GM12875 (cell line): ENCODE measurements around the gene PNMA8C.
"Not testable (repeated sequence)": the region's sequence is repeated elsewhere in the genome, so short reads cannot be mapped to it uniquely, and the experiment has no call there.

Source experiments
- H3K4me3 ChIP-seq: one replicate; pipeline ENCODE4 v1.5.1; 2011; ENCODE audit warnings: low read depth, low read length, control low read depth
- CTCF ChIP-seq: IDR thresholded peaks from 2 replicates; pipeline ENCODE4 v1.5.1; 2011; ENCODE audit warnings: low read depth, mild to moderate bottlenecking, control low read depth, inconsistent platforms, low read length, moderate library complexity, borderline replicate concordance; ENCODE audit not compliant: insufficient read depth

PNMA8C gene

DNA sequence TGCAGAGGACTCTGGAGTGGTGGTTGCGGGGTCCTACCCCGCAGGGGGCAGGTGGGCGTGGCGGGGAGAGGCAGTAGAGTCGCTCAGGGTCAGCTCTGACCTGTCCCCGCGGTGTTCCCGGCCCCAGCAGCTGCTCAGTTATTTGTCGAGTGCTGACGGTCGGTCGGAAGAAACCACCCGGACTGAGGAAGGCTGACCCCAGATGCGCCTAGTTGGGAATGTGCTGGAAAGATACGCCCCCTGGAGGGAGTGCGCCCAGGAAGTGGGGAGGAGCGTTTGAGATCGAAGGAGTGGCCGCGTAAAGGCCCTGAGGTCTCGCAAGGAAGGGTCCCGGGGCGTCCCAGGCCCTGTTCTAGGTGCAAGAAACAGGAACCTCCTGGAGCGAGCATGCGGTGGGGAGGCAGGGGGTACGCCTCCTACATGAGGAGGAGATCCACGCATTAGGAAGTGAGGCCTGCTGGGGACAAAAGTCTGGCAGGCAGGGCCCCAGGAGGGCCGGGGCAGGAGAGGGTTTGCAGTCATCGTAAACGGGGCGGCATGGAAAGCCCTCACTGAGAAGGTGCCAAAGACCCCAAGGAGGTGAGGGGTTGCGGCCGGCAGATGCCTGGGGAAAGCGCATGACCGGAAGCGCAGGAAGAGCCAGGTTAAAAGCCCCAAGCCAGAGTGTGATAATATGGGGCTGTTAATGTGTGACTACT is 24.5 kb downstream of the PNMA8C start:
- no peak for TF ChIP-seq CTCF
- H3K4me3 ChIP-seq, result no peak overlapping the region

- TF ChIP-seq CTCF, result no peak
- H3K4me3 ChIP-seq, result no peak overlapping the region
Observed at GRCh38 chr19:46402725-46403124, 26.0 kb downstream of the PNMA8C start.

GRCh38 chr19:46397801-46398479 is 30.8 kb downstream of the PNMA8C start:
- H3K4me3 ChIP-seq, result not testable (repeated sequence)

DNA sequence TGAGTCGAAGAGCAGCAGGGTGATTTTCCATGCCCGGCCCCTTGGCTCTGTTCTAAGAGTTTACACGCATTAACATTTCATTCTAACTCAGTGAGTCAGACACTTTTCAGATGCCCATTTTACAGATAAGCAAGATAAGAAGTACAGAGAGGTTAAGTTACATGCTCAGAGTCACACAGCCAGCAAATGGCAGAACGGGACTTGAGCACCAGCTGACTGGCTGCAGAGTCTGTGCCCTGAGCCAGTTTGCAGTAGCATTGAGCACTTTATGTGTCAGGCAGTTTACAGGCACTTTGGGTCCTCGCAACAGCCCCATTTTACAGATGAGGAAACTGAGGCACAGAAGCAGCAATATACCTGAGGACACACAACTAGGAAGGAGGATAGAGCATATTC is 34.3 kb downstream of the PNMA8C start:
- TF ChIP-seq CTCF, result no peak

DNA sequence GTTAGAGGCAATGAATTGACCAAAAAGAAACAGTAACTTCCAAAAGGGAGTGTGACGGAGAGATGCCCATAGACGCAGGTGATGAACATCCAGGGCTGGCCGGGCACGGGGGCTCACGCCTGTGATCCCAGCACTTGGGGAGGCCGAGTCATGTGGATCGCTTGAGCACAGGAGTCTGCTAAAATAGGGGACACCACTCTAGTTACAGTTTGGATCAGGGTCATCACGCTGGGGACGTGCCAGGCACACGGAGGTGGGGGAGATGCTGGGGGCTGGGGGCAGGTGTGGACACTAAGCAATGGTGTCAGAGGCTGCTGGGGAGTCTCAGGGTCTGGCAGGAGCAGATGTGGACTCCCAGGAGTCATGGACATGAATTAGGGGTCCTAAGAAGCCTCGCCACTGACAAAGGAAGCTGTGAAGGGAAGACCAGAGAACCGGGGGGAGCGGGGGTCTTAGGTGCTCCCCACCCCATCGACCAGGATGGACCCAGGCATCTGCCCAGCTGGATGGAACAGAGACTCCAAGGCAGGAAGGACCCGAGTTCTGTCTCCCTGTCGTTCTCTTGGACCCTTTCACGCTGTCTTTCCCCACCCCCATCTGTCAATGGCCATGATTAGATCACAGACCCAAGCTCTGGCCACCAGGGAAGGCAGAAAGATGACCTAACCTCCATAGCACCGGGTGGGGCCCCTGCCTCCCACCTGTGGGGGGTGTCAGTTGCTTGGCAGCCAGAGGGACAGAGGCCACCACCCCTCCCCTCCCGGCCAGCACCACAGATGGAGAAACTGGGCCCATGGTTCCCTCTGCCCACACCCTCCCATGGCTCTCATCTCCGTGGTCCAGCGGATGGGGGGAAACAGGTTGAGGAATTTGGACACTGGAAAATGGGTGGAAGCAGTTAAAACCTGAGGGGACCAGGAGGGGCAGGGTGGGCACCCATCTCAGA is 35.0 kb downstream of the PNMA8C start:
- TF ChIP-seq CTCF, result no peak
- H3K4me3 ChIP-seq, result no peak overlapping the region

More for the DNA sequence above, 34.3 kb downstream of the PNMA8C start:
- H3K4me3 ChIP-seq, result no peak overlapping the region

- H3K4me3 ChIP-seq, result no peak overlapping the region
- no peak for TF ChIP-seq CTCF
Observed at GRCh38 chr19:46392837-46393236, 35.9 kb downstream of the PNMA8C start.

GRCh38 chr19:46392252-46392801 is 36.4 kb downstream of the PNMA8C start:
- TF ChIP-seq CTCF, result no peak
- no peak overlapping the region for H3K4me3 ChIP-seq
